Neural cell (in vitro differentiated cells): ENCODE measurements around the gene S1PR1.

Experiments used
- CTCF ChIP-seq: fragments of 450-650 bp; IDR thresholded peaks from 2 replicates; pipeline ENCODE4 v1.5.1; 2014; ENCODE audit warnings: antibody characterized with exemption, mild to moderate bottlenecking, moderate library complexity; ENCODE audit not compliant: poor library complexity, severe bottlenecking
- EP300 ChIP-seq: fragments of 450-650 bp; conservative IDR thresholded peaks from 2 replicates; pipeline ENCODE4 v1.6.1; 2014; ENCODE audit warnings: antibody characterized with exemption, mild to moderate bottlenecking, moderate library complexity; ENCODE audit not compliant: poor library complexity, severe bottlenecking
- EZH2 ChIP-seq: fragments of 200-600, 300-800 bp; shearing (Covaris generic), sonication (generic); IDR thresholded peaks from 2 replicates; pipeline ENCODE4 v1.6.1; 2014; ENCODE audit warnings: antibody characterized with exemption, low read length, borderline replicate concordance, mild to moderate bottlenecking; ENCODE audit not compliant: insufficient read depth, poor library complexity, severe bottlenecking
- MXI1 ChIP-seq: fragments of 450-650 bp; conservative IDR thresholded peaks from 2 replicates; pipeline ENCODE4 v1.6.1; 2014; ENCODE audit warnings: antibody characterized with exemption, mild to moderate bottlenecking; ENCODE audit not compliant: poor library complexity, severe bottlenecking
- POLR2AphosphoS5 ChIP-seq: IDR thresholded peaks from 2 replicates; pipeline ENCODE4 v1.6.1; 2012
- RAD21 ChIP-seq: fragments of 450-650 bp; conservative IDR thresholded peaks from 2 replicates; pipeline ENCODE4 v1.6.1; 2014; ENCODE audit warnings: antibody characterized with exemption, mild to moderate bottlenecking, moderate library complexity
- REST ChIP-seq: IDR thresholded peaks from 2 replicates; pipeline ENCODE4 v1.6.1; 2012; ENCODE audit warnings: borderline replicate concordance
- SMC3 ChIP-seq: fragments of 450-650 bp; conservative IDR thresholded peaks from 2 replicates; pipeline ENCODE4 v1.6.1; 2014; ENCODE audit warnings: antibody characterized with exemption, mild to moderate bottlenecking, moderate library complexity; ENCODE audit not compliant: poor library complexity
- TAF1 ChIP-seq: IDR thresholded peaks from 2 replicates; pipeline ENCODE4 v1.6.1; 2012; ENCODE audit warnings: low read depth

- TF ChIP-seq CTCF (no peak), TAF1 (no peak), RAD21 (no peak), EZH2 (no peak), REST (no peak), MXI1 (no peak), POLR2AphosphoS5 (no peak), EP300 (no peak), SMC3 (no peak)
These were observed 47.2 kb downstream of the S1PR1 start for GRCh38 chr1:101284021-101284420.
